Measurements from ENCODE around the gene APC.
"Not testable (repeated sequence)": the region's sequence is repeated elsewhere in the genome, so short reads cannot be mapped to it uniquely, and the experiment has no call there.

Gene APC

GRCh38 chr5:112833971-112834370 lies 96.3 kb downstream of the APC start:
- Mint-ChIP-seq H3K4me3 (no peak overlapping the region), H3K4me1 (ENCODE audit: low read depth) (no peaks in the 10 kb centered on the region), H3K36me3 (ENCODE audit: low read depth) (peaks cover 33% of the 10 kb centered on the region), H3K27ac (no peak overlapping the region), H3K9me3 (no peaks in the 10 kb centered on the region), H3K27me3 (no peaks in the 10 kb centered on the region)

GRCh38 chr5:112844489-112844888 lies 106.8 kb downstream of the APC start:
- Mint-ChIP-seq H3K4me3 (no peak overlapping the region), H3K4me1 (ENCODE audit: low read depth) (peaks cover 5% of the 10 kb centered on the region), H3K27ac (no peak overlapping the region), H3K36me3 (ENCODE audit: low read depth) (peaks cover 12% of the 10 kb centered on the region), H3K27me3 (no peaks in the 10 kb centered on the region), H3K9me3 (no peaks in the 10 kb centered on the region)

GRCh38 chr5:112846556-112846955 lies 108.9 kb downstream of the APC start:
- Mint-ChIP-seq H3K27me3 (peaks cover 5% of the 10 kb centered on the region), H3K9me3 (no peaks in the 10 kb centered on the region), H3K36me3 (ENCODE audit: low read depth) (peaks cover 3% of the 10 kb centered on the region), H3K4me3 (no peak overlapping the region), H3K27ac (no peak overlapping the region), H3K4me1 (ENCODE audit: low read depth) (peaks cover 5% of the 10 kb centered on the region)

- Mint-ChIP-seq H3K9me3 (no peaks in the 10 kb centered on the region), H3K27ac (no peak overlapping the region), H3K4me1 (ENCODE audit: low read depth) (peaks cover 5% of the 10 kb centered on the region), H3K4me3 (no peak overlapping the region), H3K27me3 (peaks cover 8% of the 10 kb centered on the region), H3K36me3 (ENCODE audit: low read depth) (peaks cover 3% of the 10 kb centered on the region)
These were observed 109.6 kb downstream of the APC start for GRCh38 chr5:112847306-112847705.

- Mint-ChIP-seq H3K9me3 (no peaks in the 10 kb centered on the region), H3K4me3 (no peak overlapping the region), H3K4me1 (ENCODE audit: low read depth) (peaks cover 5% of the 10 kb centered on the region), H3K27me3 (peaks cover 12% of the 10 kb centered on the region), H3K36me3 (ENCODE audit: low read depth) (no peaks in the 10 kb centered on the region), H3K27ac (peak overlapping the region; percentile 34)
These were observed 110.6 kb downstream of the APC start for GRCh38 chr5:112848116-112848811.

- H3K27ac Mint-ChIP-seq: no peak overlapping the region
- H3K4me3 Mint-ChIP-seq: no peak overlapping the region
- peaks cover 26% of the 10 kb centered on the region for H3K27me3 Mint-ChIP-seq
- peaks cover 4% of the 10 kb centered on the region for H3K36me3 Mint-ChIP-seq (ENCODE audit: low read depth)
- peaks cover 5% of the 10 kb centered on the region for H3K4me1 Mint-ChIP-seq (ENCODE audit: low read depth)
- peaks cover 5% of the 10 kb centered on the region for H3K9me3 Mint-ChIP-seq
These were observed 112.2 kb downstream of the APC start for GRCh38 chr5:112849912-112850311.

GRCh38 chr5:112854651-112855050 lies 117.0 kb downstream of the APC start:
- Mint-ChIP-seq H3K4me1 (ENCODE audit: low read depth) (no peaks in the 10 kb centered on the region), H3K27me3 (peaks cover 50% of the 10 kb centered on the region), H3K9me3 (peaks cover 10% of the 10 kb centered on the region), H3K36me3 (ENCODE audit: low read depth) (peaks cover 7% of the 10 kb centered on the region), H3K4me3 (no peak overlapping the region), H3K27ac (no peak overlapping the region)

- H3K27ac Mint-ChIP-seq: no peak overlapping the region
- H3K9me3 Mint-ChIP-seq: peaks cover 10% of the 10 kb centered on the region
- H3K4me1 Mint-ChIP-seq (ENCODE audit: low read depth): peaks cover 17% of the 10 kb centered on the region
- no peak overlapping the region for H3K4me3 Mint-ChIP-seq
- peaks cover 38% of the 10 kb centered on the region for H3K27me3 Mint-ChIP-seq
- peaks cover 20% of the 10 kb centered on the region for H3K36me3 Mint-ChIP-seq (ENCODE audit: low read depth)
These were observed 120.2 kb downstream of the APC start for GRCh38 chr5:112857866-112858265.

GRCh38 chr5:112860571-112860928 lies 122.9 kb downstream of the APC start:
- Mint-ChIP-seq H3K4me1 (ENCODE audit: low read depth) (peaks cover 33% of the 10 kb centered on the region), H3K4me3 (peak overlapping the region; percentile 97), H3K27ac (peak overlapping the region; percentile 99), H3K36me3 (ENCODE audit: low read depth) (peaks cover 27% of the 10 kb centered on the region), H3K27me3 (peaks cover 18% of the 10 kb centered on the region)
- H3K9me3 Mint-ChIP-seq: not testable (repeated sequence)

- peaks cover 33% of the 10 kb centered on the region for H3K4me1 Mint-ChIP-seq (ENCODE audit: low read depth)
- H3K27ac Mint-ChIP-seq: peak within 1 kb of the TSS; percentile 99
These were observed 123.4 kb downstream of the APC start, which contains the start of gene SRP19 for GRCh38 chr5:112860929-112861637. TSS of gene SRP19 (plus strand) at chr5:112861287. CDS start at chr5:112861377, 90 bp downstream.

GRCh38 chr5:112861638-112861985 lies 123.9 kb downstream of the APC start:
- peaks cover 34% of the 10 kb centered on the region for H3K4me1 Mint-ChIP-seq (ENCODE audit: low read depth)
- H3K9me3 Mint-ChIP-seq: no peaks in the 10 kb centered on the region
- H3K27ac Mint-ChIP-seq: peak overlapping the region; percentile 99
- peaks cover 8% of the 10 kb centered on the region for H3K27me3 Mint-ChIP-seq
- peak overlapping the region; percentile 97 for H3K4me3 Mint-ChIP-seq
- H3K36me3 Mint-ChIP-seq (ENCODE audit: low read depth): peaks cover 30% of the 10 kb centered on the region

More at GRCh38 chr5:112860929-112861637, 123.4 kb downstream of the APC start, which contains the start of gene SRP19:
- peak within 1 kb of the TSS; percentile 97 for H3K4me3 Mint-ChIP-seq
- peaks cover 27% of the 10 kb centered on the region for H3K36me3 Mint-ChIP-seq (ENCODE audit: low read depth)
- peaks cover 13% of the 10 kb centered on the region for H3K27me3 Mint-ChIP-seq
- H3K9me3 Mint-ChIP-seq: no peaks in the 10 kb centered on the region

GRCh38 chr5:112862085-112862484 lies 124.4 kb downstream of the APC start:
- H3K4me3 Mint-ChIP-seq: peak overlapping the region; percentile 97
- H3K27ac Mint-ChIP-seq: peak overlapping the region; percentile 99
- peaks cover 7% of the 10 kb centered on the region for H3K27me3 Mint-ChIP-seq
- H3K9me3 Mint-ChIP-seq: no peaks in the 10 kb centered on the region
- peaks cover 34% of the 10 kb centered on the region for H3K36me3 Mint-ChIP-seq (ENCODE audit: low read depth)
- H3K4me1 Mint-ChIP-seq (ENCODE audit: low read depth): peaks cover 39% of the 10 kb centered on the region

- H3K4me1 Mint-ChIP-seq (ENCODE audit: low read depth): peaks cover 47% of the 10 kb centered on the region
- no peaks in the 10 kb centered on the region for H3K27me3 Mint-ChIP-seq
- no peaks in the 10 kb centered on the region for H3K9me3 Mint-ChIP-seq
- H3K36me3 Mint-ChIP-seq (ENCODE audit: low read depth): peaks cover 48% of the 10 kb centered on the region
- H3K27ac Mint-ChIP-seq: peak overlapping the region; percentile 76
- H3K4me3 Mint-ChIP-seq: peak overlapping the region; percentile 97
These were observed 125.9 kb downstream of the APC start for GRCh38 chr5:112863549-112863948.

- H3K36me3 Mint-ChIP-seq (ENCODE audit: low read depth): peaks cover 62% of the 10 kb centered on the region
These were observed 127.4 kb downstream of the APC start for GRCh38 chr5:112865128-112865527.

GRCh38 chr5:112866739-112867138 lies 129.1 kb downstream of the APC start:
- Mint-ChIP-seq H3K36me3 (ENCODE audit: low read depth) (peaks cover 68% of the 10 kb centered on the region), H3K27me3 (no peaks in the 10 kb centered on the region), H3K4me3 (no peak overlapping the region), H3K4me1 (ENCODE audit: low read depth) (peaks cover 60% of the 10 kb centered on the region), H3K27ac (peak overlapping the region; percentile 6), H3K9me3 (no peaks in the 10 kb centered on the region)

More at GRCh38 chr5:112865128-112865527, 127.4 kb downstream of the APC start:
- H3K4me3 Mint-ChIP-seq: no peak overlapping the region
- H3K9me3 Mint-ChIP-seq: no peaks in the 10 kb centered on the region
- peaks cover 62% of the 10 kb centered on the region for H3K4me1 Mint-ChIP-seq (ENCODE audit: low read depth)
- H3K27ac Mint-ChIP-seq: no peak overlapping the region
- H3K27me3 Mint-ChIP-seq: no peaks in the 10 kb centered on the region

Measured in stimulated activated naive CD8-positive, alpha-beta T cell treated with anti-CD3 and anti-CD28 coated beads, Interleukin-15, Interleukin-2, amounts not matched to agents 100 ng/mL and 50 ng/mL, for 24 hours (primary cell).